ENCODE measurements around the gene SCN9A. TPM values are rescaled to one million over a fixed set of nuclear protein-coding genes. Genes with fewer than 3 reads are reported as not detected.

The SCN9A gene
- total RNA-seq, 2 experiments from 2014 or later, result not detected

DNA sequence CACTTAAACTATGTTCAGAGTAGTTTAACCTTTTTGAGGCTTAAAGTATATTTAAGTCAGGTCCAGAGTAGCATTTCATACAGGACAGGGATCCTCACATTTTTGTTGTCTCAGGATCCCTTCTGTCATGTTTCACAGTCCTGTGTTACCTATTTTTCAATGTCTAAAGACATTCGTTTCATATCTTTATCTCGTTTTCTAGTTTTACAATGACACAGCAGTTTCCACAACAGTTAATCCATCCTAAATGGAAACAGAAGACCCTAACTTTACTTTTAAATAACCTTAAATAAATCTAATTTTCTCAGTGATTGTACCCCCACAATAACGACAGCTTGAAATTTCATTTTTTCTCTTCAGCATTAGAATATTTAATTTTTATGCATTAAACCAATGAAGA lies 17.3 kb upstream of the SCN9A start:
- CTCF ChIA-PET, result no interaction called here
- Mint-ChIP-seq H3K36me3 (no peaks in the 10 kb centered on the region), H3K4me1 (no peaks in the 10 kb centered on the region), H3K4me3 (no peak overlapping the region), H3K9me3 (ENCODE audit: low read depth) (no peaks in the 10 kb centered on the region), H3K27me3 (no peaks in the 10 kb centered on the region), H3K27ac (no peak overlapping the region)
- ATAC-seq (no peak), DNase-seq (no peak)

DNA sequence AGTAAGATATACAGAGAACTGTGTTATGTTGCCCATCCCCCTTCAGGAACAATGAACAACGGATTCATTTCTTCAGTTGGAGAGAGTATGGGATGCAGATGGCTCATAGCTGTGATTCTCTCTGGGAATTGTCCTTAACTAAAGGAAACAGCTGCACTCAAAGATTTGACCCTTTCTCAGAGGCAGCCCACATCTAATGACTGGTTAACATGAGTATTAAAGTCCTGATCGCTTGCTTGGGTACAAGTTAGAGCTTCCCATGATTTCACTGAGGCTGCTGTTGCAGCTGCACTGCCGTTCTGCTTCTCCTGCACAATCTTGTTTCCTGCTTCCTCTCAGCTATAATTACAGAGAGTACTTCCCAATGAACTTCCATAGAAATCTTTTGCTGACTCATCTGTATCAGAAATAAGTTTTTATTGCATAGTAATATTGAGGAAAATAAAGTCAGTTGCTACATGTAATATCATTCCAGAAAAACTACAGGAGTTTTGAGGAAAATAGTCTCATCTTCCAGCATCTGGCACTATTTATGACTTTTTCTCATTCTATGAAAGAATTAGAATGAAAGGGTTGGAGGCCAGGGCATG lies 12.8 kb upstream of the SCN9A start:
- CTCF ChIA-PET, result no interaction called here
- Mint-ChIP-seq H3K27me3 (no peaks in the 10 kb centered on the region), H3K36me3 (no peaks in the 10 kb centered on the region), H3K4me3 (no peak overlapping the region), H3K4me1 (no peaks in the 10 kb centered on the region), H3K27ac (no peak overlapping the region), H3K9me3 (ENCODE audit: low read depth) (no peaks in the 10 kb centered on the region)
- ATAC-seq (no peak), DNase-seq (no peak)

DNA sequence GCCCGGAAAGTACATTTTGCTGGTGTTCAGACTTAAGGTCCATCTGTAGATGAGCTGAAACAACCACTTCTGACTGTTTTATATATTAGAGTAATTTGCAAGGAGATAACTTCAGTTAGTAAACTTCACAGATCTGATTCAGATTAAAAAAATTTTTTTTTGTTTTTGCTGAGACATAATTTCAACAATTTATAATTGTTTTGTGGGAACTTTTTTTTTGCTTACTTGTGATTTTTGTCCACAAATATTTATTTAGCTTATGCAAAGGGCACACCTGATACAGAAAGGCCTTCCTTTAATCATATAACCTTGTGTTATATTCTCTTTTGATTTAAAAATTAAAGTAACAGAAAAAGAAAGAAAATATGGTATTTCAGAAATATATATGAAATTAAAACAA lies 9.6 kb upstream of the SCN9A start:
- no peaks in the 10 kb centered on the region for H3K36me3 Mint-ChIP-seq
- H3K27ac Mint-ChIP-seq, result no peak overlapping the region
- no peaks in the 10 kb centered on the region for H3K27me3 Mint-ChIP-seq
- H3K4me1 Mint-ChIP-seq, result no peaks in the 10 kb centered on the region
- DNase-seq (no peak), ATAC-seq (no peak)
- no peak overlapping the region for H3K4me3 Mint-ChIP-seq
- H3K9me3 Mint-ChIP-seq (ENCODE audit: low read depth), result no peaks in the 10 kb centered on the region
- CTCF ChIA-PET, result interaction anchor here (2.0 kb wide), 1 partner anchor 10 kb away, joined by 6 read pairs; the partner anchor contains the start of gene SCN9A

DNA sequence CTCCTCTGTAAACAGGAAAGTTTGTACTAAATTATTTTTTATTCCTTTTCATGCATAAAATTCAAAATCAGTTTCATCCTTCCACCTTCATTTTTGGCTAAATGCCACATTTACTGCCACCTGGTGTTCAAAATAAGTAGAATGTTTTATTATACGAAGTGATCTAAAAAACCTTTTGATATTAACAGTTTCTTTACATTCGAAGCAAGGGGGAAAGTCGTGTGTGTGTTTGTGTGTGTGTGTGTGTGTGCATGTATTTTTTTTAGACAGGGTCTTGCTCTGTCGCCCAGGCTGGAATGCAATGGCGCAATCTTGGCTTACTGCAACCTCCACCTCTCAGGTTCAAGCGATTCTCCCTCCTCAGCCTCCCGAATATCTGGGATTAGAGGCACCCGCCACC lies 9.0 kb upstream of the SCN9A start:
- no peaks in the 10 kb centered on the region for H3K27me3 Mint-ChIP-seq
- ATAC-seq, result no peak
- H3K4me1 Mint-ChIP-seq, result no peaks in the 10 kb centered on the region
- no peaks in the 10 kb centered on the region for H3K36me3 Mint-ChIP-seq
- CTCF ChIA-PET, result interaction anchor here (2.0 kb wide), 1 partner anchor 9 kb away, joined by 6 read pairs; the partner anchor contains the start of gene SCN9A
- no peak for DNase-seq
- H3K27ac Mint-ChIP-seq, result no peak overlapping the region
- no peaks in the 10 kb centered on the region for H3K9me3 Mint-ChIP-seq (ENCODE audit: low read depth)
- H3K4me3 Mint-ChIP-seq, result no peak overlapping the region

DNA sequence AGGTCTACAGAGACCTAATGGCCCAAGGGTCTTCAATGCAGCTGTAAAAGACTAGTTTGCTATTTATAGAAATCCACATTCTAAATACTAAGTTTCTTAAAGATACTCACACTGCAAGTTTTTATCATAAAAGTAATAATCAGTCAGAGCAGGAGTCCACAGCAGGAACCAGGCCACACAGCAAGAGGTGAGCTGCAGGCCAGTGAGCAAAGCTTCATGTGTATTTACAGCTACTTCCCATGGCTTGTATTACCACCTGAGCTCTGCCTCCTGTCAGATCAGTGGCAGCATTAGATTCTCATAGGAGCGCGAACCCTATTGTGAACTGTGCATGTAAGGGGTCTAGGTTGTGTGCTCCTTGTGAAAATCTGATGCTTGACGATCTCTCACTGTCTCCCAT lies 6.7 kb upstream of the SCN9A start:
- Mint-ChIP-seq H3K4me1 (no peaks in the 10 kb centered on the region), H3K27me3 (peaks cover 7% of the 10 kb centered on the region), H3K27ac (no peak overlapping the region), H3K36me3 (no peaks in the 10 kb centered on the region), H3K4me3 (no peak overlapping the region), H3K9me3 (ENCODE audit: low read depth) (no peaks in the 10 kb centered on the region)
- CTCF ChIA-PET, result no interaction called here
- ATAC-seq (no peak), DNase-seq (no peak)

DNA sequence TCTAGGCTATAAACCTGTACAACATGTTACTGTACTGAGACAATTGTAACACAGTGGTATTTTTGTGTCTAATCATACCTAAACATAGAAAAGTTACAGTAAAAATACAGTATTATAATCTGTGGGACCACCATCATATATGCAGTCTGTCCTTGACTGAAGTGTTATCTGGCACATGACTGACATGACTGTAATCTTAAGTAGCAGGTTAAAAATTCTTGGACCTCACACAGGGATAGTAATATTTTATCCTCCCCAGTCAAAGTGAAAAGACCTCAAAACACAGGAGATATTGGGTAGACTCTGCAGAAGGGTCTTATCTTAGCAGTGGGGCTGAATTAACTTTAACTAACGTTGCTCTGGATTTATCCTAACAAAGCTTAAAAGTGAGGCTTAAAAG lies 4.9 kb upstream of the SCN9A start:
- H3K27ac Mint-ChIP-seq, result no peak overlapping the region
- H3K4me3 Mint-ChIP-seq, result no peak overlapping the region
- ATAC-seq, result no peak
- peaks cover 5% of the 10 kb centered on the region for H3K4me1 Mint-ChIP-seq
- H3K27me3 Mint-ChIP-seq, result peaks cover 21% of the 10 kb centered on the region
- no peaks in the 10 kb centered on the region for H3K36me3 Mint-ChIP-seq
- H3K9me3 Mint-ChIP-seq (ENCODE audit: low read depth), result no peaks in the 10 kb centered on the region
- CTCF ChIA-PET, result no interaction called here
- DNase-seq, result no peak

DNA sequence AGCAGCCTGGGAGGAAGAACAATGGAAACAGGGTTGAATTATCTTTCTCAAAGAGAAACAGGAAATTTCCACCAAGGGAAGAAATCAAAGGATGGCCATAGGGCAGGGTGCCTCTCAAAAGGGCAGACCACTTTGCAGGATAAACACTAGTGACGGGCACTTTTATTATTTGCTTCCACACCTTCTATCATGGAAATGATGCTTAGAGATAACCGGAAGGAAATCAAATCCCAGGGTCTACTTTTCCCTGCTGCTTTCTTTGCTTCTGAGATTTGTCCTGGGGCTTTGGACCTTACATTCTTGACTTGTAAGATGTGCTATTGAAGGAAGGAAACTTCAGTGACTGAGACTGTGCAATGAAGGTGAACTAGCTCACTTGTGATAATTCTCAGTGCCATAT lies 1.1 kb upstream of the SCN9A start:
- no peak overlapping the region for H3K4me3 Mint-ChIP-seq
- CTCF ChIA-PET, result interaction anchor here (2.2 kb wide), 1 partner anchor 8 kb away, joined by 6 read pairs; no protein-coding TSS in a partner anchor
- DNase-seq, result no peak
- H3K36me3 Mint-ChIP-seq, result no peaks in the 10 kb centered on the region
- H3K4me1 Mint-ChIP-seq, result peaks cover 11% of the 10 kb centered on the region
- H3K9me3 Mint-ChIP-seq (ENCODE audit: low read depth), result no peaks in the 10 kb centered on the region
- H3K27me3 Mint-ChIP-seq, result peaks cover 35% of the 10 kb centered on the region
- H3K27ac Mint-ChIP-seq, result no peak overlapping the region
- ATAC-seq, result no peak

DNA sequence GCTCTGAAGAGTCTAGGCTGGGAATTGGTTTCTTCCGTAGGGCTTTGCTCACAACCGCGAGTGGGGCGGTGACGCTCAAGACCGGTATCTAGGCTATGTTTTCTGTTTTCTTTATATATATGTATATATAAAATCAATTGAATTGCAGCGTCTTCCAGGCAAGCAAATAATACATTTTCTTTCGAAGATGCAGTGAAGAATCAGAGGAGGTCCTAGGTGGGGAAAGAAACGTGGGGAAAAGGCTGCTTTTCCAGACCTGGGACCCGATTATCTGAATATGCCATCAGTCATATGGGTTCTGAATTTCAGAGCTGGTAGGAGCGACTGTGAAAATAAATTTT lies 714 bp upstream of the SCN9A start:
- ATAC-seq (no peak), DNase-seq (no peak)
- H3K4me1 Mint-ChIP-seq, result peaks cover 11% of the 10 kb centered on the region
- no peak overlapping the region for H3K4me3 Mint-ChIP-seq
- CTCF ChIA-PET, result interaction anchor here (2.2 kb wide), 1 partner anchor 9 kb away, joined by 6 read pairs; no protein-coding TSS in a partner anchor
- H3K27ac Mint-ChIP-seq, result no peak overlapping the region
- no peaks in the 10 kb centered on the region for H3K36me3 Mint-ChIP-seq
- H3K27me3 Mint-ChIP-seq, result peaks cover 35% of the 10 kb centered on the region
- no peaks in the 10 kb centered on the region for H3K9me3 Mint-ChIP-seq (ENCODE audit: low read depth)

DNA sequence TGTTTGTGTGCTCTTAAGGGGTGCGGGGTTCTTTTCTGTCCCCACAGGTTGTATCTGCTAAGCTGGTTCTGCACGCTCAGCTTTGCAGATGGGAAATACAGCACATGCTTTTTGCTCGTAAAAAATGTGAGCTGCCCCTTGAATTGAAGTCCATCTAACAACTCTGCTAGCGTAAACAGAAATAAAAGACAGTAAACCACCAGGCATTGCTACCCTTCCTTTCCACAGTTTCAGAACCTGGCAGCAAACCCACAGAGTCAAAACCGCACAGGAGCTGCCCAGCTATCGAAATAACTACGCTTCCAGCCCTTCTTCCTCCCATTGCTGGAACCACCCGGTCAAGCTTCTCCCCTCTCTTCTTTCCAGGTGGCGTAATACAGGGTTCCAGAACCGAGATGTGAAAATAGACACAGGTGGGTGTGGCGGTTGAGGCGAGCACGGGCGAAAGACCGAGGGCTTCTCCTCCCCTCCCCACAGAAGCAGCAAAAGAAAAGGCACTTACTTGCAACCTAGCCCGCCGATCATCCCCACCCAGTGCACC lies 479 bp downstream of the SCN9A start:
- Mint-ChIP-seq H3K36me3 (no peaks in the 10 kb centered on the region), H3K9me3 (ENCODE audit: low read depth) (no peaks in the 10 kb centered on the region), H3K4me3 (peak overlapping the region; percentile 57), H3K4me1 (peaks cover 11% of the 10 kb centered on the region), H3K27ac (no peak overlapping the region), H3K27me3 (peaks cover 35% of the 10 kb centered on the region)
- CTCF ChIA-PET, result interaction anchor here (2.2 kb wide), 1 partner anchor 10 kb away, joined by 6 read pairs; no protein-coding TSS in a partner anchor
- no peak for DNase-seq
- peak; percentile 33 for ATAC-seq

DNA sequence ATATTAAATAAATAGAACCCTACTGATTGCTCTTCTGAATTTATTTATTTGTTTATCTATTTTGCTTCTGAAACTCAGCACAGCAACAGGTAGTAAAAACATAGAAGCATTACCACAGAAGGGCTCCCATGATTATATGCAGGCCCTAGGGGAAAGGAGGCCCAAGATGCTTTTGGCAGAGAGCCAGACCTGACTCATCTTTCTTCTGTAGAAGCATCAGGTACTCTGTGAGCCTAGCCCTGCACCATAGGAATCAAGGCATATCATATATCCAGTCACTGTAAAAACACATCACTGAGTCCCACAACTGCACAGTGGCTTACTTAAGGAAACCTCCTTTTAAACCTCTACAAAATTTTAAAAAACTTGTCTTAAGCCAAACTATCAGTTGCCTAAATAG lies 1.8 kb downstream of the SCN9A start:
- Mint-ChIP-seq H3K9me3 (ENCODE audit: low read depth) (no peaks in the 10 kb centered on the region), H3K27me3 (peaks cover 35% of the 10 kb centered on the region), H3K4me3 (no peak overlapping the region), H3K27ac (no peak overlapping the region), H3K36me3 (no peaks in the 10 kb centered on the region), H3K4me1 (peaks cover 11% of the 10 kb centered on the region)
- DNase-seq, result no peak
- CTCF ChIA-PET, result no interaction called here
- ATAC-seq, result no peak

DNA sequence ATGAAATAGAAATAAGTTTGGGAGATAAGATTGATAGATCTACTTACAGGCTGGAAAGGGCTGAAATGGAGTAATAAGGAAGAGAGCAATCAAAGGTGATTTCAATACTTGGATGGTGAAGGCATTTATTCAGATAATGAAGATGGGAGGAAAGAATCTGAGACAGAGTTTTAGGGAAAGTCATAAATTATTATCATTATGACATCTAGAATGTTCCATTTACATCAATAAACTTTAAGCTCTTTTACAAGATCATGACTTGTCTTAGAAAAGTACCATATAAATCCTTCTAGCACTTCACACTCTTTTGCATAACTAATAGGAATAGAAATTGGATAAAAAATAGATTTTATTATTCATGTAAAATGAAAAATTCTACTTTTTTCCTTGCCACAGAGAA lies 2.2 kb downstream of the SCN9A start:
- no peak for ATAC-seq
- Mint-ChIP-seq H3K4me3 (no peak overlapping the region), H3K36me3 (no peaks in the 10 kb centered on the region), H3K27me3 (peaks cover 35% of the 10 kb centered on the region), H3K4me1 (peaks cover 11% of the 10 kb centered on the region), H3K9me3 (ENCODE audit: low read depth) (no peaks in the 10 kb centered on the region), H3K27ac (no peak overlapping the region)
- CTCF ChIA-PET, result no interaction called here
- DNase-seq, result no peak

DNA sequence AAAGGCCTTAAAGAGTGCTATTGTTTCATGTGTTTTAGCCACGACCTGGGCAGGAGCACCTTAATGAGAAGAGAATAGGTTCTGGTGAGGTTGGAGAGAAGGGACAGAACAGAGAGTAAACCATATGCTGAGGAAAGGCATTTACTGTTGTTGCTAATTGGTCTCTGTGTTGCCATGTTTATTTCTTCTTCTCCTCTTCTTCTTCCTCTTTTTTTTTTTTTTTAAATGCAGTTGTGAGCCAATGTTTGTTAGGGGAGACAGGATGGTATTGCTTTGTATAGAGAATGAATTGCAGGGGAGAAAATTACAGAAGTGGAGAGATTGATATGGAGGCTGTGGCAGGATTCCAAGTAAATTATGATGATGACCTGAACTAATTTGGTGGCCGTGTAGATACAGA lies 2.6 kb downstream of the SCN9A start:
- CTCF ChIA-PET, result no interaction called here
- Mint-ChIP-seq H3K4me3 (no peak overlapping the region), H3K27ac (no peak overlapping the region), H3K27me3 (peaks cover 33% of the 10 kb centered on the region), H3K36me3 (no peaks in the 10 kb centered on the region), H3K4me1 (peaks cover 11% of the 10 kb centered on the region), H3K9me3 (ENCODE audit: low read depth) (no peaks in the 10 kb centered on the region)
- ATAC-seq (no peak), DNase-seq (no peak)

DNA sequence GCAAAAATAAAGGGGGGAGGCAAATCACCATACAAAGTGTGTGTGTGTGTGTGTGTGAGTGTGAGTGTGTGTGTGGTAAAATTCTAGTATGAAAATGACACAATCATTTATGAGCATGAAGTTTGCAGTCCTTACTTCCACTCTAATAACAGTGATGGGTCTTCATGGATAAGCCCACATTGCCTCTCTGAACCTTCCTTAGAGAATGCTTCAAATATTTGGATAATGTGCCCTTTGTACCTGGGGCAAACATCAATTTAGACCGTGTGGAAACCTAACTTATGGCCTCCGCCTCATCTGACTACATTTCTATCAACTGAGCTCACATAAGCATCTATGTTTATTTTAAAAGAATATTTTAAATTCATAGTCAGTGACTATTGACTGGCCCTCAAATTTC lies 3.7 kb downstream of the SCN9A start:
- Mint-ChIP-seq H3K4me3 (no peak overlapping the region), H3K27me3 (peaks cover 26% of the 10 kb centered on the region), H3K27ac (no peak overlapping the region), H3K4me1 (peaks cover 11% of the 10 kb centered on the region), H3K36me3 (no peaks in the 10 kb centered on the region), H3K9me3 (ENCODE audit: low read depth) (no peaks in the 10 kb centered on the region)
- no peak for ATAC-seq
- CTCF ChIA-PET, result no interaction called here
- no peak for DNase-seq

DNA sequence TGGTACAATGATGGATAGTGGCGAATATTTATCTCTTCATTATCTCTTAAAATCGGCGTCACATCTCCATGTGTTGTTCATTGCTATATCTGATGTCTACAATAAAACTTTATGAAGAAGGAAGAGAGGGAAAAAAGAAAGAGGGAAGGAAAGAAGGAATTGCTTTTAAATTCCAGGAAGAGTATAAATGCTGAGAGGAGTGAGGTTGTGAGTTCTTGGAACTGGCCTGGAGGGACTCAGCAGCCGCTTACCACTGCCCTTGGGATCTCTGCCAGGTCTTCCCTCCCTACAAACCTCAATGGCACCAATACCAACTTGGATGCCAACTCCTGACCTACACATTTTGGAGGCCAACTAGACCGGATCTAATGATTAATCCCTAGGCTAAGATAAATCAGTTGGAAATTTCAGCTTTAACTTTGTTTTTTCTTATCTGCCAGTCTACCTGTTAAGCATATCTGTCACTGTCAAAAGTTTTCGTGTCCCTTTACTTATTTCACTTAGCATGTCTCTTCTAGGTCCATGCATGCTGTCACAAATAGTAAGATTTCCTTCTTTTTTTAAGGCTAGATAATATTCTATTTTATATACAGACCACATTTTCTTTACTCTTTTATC lies 9.8 kb downstream of the SCN9A start:
- CTCF ChIA-PET, result no interaction called here
- no peak overlapping the region for H3K27ac Mint-ChIP-seq
- H3K9me3 Mint-ChIP-seq (ENCODE audit: low read depth), result no peaks in the 10 kb centered on the region
- no peaks in the 10 kb centered on the region for H3K4me1 Mint-ChIP-seq
- no peak for DNase-seq
- no peak overlapping the region for H3K4me3 Mint-ChIP-seq
- ATAC-seq, result no peak
- no peaks in the 10 kb centered on the region for H3K36me3 Mint-ChIP-seq
- H3K27me3 Mint-ChIP-seq, result no peaks in the 10 kb centered on the region
